ENCODE data around the gene MYO9B. TPM values are rescaled to one million over a fixed set of nuclear protein-coding genes. Genes with fewer than 3 reads are reported as not detected.

Gene MYO9B, protein sequence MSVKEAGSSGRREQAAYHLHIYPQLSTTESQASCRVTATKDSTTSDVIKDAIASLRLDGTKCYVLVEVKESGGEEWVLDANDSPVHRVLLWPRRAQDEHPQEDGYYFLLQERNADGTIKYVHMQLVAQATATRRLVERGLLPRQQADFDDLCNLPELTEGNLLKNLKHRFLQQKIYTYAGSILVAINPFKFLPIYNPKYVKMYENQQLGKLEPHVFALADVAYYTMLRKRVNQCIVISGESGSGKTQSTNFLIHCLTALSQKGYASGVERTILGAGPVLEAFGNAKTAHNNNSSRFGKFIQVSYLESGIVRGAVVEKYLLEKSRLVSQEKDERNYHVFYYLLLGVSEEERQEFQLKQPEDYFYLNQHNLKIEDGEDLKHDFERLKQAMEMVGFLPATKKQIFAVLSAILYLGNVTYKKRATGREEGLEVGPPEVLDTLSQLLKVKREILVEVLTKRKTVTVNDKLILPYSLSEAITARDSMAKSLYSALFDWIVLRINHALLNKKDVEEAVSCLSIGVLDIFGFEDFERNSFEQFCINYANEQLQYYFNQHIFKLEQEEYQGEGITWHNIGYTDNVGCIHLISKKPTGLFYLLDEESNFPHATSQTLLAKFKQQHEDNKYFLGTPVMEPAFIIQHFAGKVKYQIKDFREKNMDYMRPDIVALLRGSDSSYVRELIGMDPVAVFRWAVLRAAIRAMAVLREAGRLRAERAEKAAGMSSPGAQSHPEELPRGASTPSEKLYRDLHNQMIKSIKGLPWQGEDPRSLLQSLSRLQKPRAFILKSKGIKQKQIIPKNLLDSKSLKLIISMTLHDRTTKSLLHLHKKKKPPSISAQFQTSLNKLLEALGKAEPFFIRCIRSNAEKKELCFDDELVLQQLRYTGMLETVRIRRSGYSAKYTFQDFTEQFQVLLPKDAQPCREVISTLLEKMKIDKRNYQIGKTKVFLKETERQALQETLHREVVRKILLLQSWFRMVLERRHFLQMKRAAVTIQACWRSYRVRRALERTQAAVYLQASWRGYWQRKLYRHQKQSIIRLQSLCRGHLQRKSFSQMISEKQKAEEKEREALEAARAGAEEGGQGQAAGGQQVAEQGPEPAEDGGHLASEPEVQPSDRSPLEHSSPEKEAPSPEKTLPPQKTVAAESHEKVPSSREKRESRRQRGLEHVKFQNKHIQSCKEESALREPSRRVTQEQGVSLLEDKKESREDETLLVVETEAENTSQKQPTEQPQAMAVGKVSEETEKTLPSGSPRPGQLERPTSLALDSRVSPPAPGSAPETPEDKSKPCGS (N-terminal part only)
- 100 to 1,000 TPM in 1 of 2 donors, 10 to 100 TPM in 1; 44.3 to 121 TPM for total RNA-seq
- polyA plus RNA-seq: 10 to 100 TPM; 95.2 to 99.2 TPM
- long read RNA-seq, donor 1, partial matches to known transcripts: 5 of 5 reads
- long read RNA-seq, donor 1, other reads (novel, unspliced or antisense): 0 of 5 reads
- long read RNA-seq, donor 2: 0 reads
- long read RNA-seq, donor 3: 0 reads
- long read RNA-seq, donor 4: 0 reads
- long read RNA-seq, donor 5, partial matches to known transcripts: 14 of 14 reads
- long read RNA-seq, donor 5, other reads (novel, unspliced or antisense): 0 of 14 reads

DNA sequence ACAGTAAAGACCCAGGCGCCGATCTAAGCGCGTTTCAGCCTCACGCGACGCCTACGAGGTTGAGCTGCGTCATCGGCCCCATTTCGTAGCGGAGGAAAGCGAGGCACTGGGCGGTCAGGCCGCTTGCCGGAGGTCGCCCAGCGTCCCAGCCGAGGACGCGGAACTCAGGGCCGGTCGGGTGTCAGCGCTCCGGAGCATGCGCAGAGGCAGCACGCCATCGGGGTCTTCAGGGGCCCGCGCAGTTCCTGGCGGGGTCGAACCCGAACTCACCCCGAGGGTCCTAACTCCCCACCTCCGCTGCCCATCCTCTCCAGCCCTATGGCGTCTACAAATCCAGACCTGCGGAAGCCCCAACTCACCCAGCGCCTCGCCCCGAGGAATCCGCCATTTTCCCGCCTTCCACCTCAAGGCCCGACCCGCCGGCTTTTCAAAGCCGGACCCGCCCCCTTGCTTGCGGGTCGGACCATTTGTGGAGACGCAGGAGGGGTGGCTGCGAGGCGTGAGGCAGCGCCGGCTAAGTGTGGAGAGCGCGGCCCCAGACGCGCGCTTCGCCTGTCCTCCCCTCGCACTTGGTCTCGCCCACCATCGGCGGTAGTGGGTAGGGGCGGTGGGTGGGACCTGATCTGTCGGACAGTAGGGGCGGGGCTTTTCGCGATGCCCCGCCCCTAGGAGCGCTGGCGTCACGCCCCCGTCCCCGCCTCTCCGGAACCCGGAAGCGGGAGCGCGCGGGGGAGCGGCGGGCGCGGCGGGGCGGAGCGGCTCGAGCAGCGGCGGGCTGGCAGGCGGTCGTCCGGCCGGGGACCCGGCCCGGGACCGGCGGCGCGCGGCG is at the start of gene MYO9B, which contains the start of gene HAUS8:
MYO9B (plus strand) TSS at position 743 of the 829 bp plus-strand sequence. CDS start 25,941 bp downstream, outside the sequence.
HAUS8 (minus strand) TSS at position 418 of the 829 bp plus-strand sequence; CDS start at position 388, 30 bp downstream.
- TF ChIP-seq, protein P1, sequence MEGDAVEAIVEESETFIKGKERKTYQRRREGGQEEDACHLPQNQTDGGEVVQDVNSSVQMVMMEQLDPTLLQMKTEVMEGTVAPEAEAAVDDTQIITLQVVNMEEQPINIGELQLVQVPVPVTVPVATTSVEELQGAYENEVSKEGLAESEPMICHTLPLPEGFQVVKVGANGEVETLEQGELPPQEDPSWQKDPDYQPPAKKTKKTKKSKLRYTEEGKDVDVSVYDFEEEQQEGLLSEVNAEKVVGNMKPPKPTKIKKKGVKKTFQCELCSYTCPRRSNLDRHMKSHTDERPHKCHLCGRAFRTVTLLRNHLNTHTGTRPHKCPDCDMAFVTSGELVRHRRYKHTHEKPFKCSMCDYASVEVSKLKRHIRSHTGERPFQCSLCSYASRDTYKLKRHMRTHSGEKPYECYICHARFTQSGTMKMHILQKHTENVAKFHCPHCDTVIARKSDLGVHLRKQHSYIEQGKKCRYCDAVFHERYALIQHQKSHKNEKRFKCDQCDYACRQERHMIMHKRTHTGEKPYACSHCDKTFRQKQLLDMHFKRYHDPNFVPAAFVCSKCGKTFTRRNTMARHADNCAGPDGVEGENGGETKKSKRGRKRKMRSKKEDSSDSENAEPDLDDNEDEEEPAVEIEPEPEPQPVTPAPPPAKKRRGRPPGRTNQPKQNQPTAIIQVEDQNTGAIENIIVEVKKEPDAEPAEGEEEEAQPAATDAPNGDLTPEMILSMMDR (IDR thresholded peaks at IDR 0.05; ENCODE audit: control extremely low read depth, extremely low read depth): no peak
- H3K4me1 ChIP-seq (ENCODE audit: control insufficient read depth in 5 of 5, insufficient read depth in 5 of 5, low read length in 5 of 5): peaks cover 11 to 37% (median 14%) of the 10 kb centered on the region in 5 donors
- WGBS, 2 donors: 0 to 1% methylated on average over 86 to 103 of the region's 103 CpGs
- H3K27me3 ChIP-seq (ENCODE audit: control insufficient read depth in 3 of 3, insufficient read depth in 3 of 3, low read length in 2 of 3): no peaks in the 10 kb centered on the region
- H3K9me3 ChIP-seq (ENCODE audit: control insufficient read depth in 4 of 4, insufficient read depth in 3 of 4, low read length in 3 of 4): no peaks in the 10 kb centered on the region
- peaks cover 0 to 8% (median 2%) of the 10 kb centered on the region in 4 donors for H3K36me3 ChIP-seq (ENCODE audit: control insufficient read depth in 4 of 4, insufficient read depth in 4 of 4, low read length in 4 of 4)
- ATAC-seq (ENCODE audit: insufficient read depth, low FRiP score) (peak; percentile 99), DNase-seq (peak; percentile 100)
- peak within 1 kb of the TSS; percentile 82 for H3K4me3 ChIP-seq
- H3K27ac ChIP-seq (ENCODE audit: low read depth in 1 of 2, low read length in 1 of 2): peak within 1 kb of the TSS; percentile 85 to 86
- peak within 1 kb of the TSS; percentile 54 to 67 for H3K9ac ChIP-seq (ENCODE audit: insufficient read depth in 1 of 2, low read length in 2 of 2)

DNA sequence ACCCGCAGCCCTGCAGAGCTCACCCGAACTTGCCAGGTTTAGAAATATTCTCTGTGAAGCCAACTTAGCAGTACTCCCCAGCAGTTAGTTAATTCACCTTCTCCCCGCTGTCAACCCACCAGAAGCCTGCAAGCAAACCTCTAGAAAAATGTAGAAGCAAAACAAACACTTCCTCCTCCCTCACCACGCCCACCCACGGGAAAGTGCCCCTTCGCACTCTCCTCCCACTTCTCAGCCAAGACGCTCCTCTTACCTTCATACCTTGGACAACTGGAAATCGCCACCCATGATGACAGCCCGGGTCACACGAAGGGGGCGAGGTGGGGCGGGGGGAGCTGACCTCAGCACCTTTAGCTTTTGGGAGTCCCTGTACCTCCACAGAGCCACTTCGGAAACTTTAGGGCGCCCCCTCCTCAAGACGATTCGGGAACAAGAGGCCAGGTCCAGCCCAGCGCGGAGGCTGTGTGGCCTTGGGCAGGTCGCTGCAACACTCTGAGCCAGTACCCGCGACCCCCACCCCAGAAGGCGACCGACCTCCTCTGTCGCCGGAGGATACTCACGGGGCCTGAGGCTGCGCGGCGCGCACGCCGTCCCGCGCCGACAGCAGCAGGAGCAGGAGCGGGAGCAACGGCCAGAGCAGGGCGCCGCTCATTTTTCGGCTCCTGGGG is 49.5 kb upstream of the MYO9B start:
- Histone ChIP-seq H3K27me3 (ENCODE audit: control insufficient read depth in 3 of 3, insufficient read depth in 3 of 3, low read length in 2 of 3) (peaks cover 0 to 3% (median 0%) of the 10 kb centered on the region in 3 donors), H3K36me3 (ENCODE audit: control insufficient read depth in 4 of 4, insufficient read depth in 4 of 4, low read length in 4 of 4) (peaks cover 0 to 5% (median 0%) of the 10 kb centered on the region in 4 donors), H3K4me1 (ENCODE audit: control insufficient read depth in 5 of 5, insufficient read depth in 5 of 5, low read length in 5 of 5) (peaks cover 0 to 17% (median 4%) of the 10 kb centered on the region in 5 donors), H3K27ac (ENCODE audit: low read depth in 1 of 2, low read length in 1 of 2) (peak overlapping the region in 1 of 2 donors; percentile 75), H3K9me3 (ENCODE audit: control insufficient read depth in 4 of 4, insufficient read depth in 3 of 4, low read length in 3 of 4) (peaks cover 0 to 15% (median 4%) of the 10 kb centered on the region in 4 donors), H3K4me3 (peak overlapping the region; percentile 49), H3K9ac (ENCODE audit: insufficient read depth in 1 of 2, low read length in 2 of 2) (peak overlapping the region in 1 of 2 donors; percentile 54)
- ATAC-seq (ENCODE audit: insufficient read depth, low FRiP score) (no peak), DNase-seq (peak; percentile 58 to 72 (median 59))
- WGBS, 2 donors: 0 to 1% methylated on average over 34 to 40 of the region's 40 CpGs
- TF ChIP-seq, protein P1 (IDR thresholded peaks at IDR 0.05; ENCODE audit: control extremely low read depth, extremely low read depth): no peak
